HS-27A (cell line): ENCODE data around the gene GIPC2.
A peak's percentile ranks its signal among the peaks of the same experiment; 100 is the strongest.
"Not testable (repeated sequence)": the region's sequence is repeated elsewhere in the genome, so short reads cannot be mapped to it uniquely, and the experiment has no call there.

Experiments
- DNase-seq: peaks from one replicate; pipeline ENCODE4 v3.0.0-alpha.2; 2012; ENCODE audit warnings: low read depth, missing footprints

The GIPC2 gene

DNA sequence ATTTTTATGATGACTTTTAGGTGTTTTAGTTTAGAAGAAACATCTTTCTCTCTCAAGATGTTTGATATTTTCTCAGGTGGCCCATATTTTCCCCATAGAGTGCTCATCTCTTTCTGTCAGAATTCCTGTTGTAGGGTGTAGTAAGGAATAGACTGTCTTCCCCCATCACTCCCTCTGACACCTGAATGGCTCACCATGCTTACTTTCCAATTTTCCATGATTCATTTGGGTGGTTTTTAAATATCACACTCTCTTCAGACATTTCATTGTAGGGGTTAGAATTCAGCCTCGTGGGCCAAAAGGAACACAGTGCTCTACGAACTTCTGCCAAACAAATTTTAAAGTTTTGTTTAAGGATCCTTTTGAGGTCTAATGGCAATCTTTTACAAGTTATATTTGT is 24.0 kb downstream of the GIPC2 start:
- DNase-seq: no peak

DNA sequence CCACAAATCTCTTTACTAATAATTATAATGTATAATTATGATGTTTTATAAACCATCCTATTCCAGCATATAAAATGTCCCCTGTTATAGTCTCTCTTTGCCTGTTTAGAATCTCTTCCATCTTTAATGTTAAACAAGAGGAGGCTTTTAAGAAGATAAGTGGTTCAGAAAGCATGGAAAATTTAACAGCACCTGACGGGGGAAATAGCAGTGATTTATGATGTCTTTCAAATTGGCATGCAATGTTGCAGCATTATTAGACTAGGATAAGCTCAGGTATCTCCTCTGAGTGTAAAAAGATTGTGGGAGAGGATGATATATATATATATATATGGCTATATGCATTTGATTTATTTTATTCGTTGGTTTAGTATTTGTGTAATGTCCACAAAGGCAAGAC is 24.4 kb downstream of the GIPC2 start:
- no peak for DNase-seq

DNA sequence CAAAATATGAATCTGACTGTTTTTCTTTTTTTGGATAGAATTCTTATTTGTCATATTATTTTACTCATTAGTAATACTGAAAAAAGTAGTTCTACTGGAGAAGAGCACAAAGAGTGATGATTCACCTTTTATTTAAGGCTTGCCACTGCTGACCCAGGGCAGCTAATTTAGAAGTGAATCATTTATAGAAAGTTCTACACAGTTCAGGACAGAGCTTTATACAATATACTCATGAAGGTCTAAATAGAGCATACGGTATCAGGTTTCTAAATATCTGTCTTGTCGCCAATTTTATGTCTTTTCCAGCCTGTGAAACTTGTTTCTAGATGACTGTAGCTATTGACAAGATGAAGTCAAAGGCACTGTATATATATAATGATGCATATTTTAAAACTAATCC is 25.0 kb downstream of the GIPC2 start:
- DNase-seq: peak; percentile 60

DNA sequence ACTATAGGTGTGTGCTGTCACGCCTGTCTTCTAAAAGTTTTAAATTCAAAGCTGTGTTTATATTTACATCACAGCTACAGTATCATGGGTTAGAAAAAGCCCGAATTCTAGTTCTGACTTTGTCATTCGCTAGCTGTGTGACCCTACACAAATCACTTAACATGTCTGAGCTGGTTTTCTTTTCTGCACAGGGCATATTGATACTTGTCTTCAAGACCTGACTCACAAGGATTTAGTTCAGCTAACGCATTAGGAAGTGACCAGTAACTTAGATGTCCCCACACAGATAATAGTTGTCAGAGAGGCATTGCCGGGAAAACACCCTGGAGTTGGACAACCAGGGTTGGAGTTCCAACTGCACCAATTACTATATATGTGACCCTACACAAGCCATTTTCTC is 25.9 kb downstream of the GIPC2 start:
- no peak for DNase-seq

DNA sequence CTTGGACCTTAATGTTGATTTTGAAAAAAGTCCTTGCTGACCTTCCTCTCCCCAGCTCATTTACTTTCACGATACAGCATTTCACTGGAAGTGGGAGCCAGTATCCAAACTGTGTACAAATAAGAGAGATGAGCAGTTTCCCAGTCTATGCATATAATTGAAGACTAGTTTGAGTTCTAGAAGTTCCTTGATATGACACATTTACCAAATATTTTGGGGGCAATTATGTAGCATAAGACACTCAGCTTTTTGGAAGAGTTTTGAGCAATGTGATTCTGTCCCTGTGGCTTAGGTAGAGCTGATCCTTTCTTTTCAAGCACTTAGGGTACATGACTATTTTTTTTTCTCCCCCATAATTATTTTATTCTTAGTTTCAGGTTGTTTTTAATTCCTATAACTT is 26.4 kb downstream of the GIPC2 start:
- no peak for DNase-seq

DNA sequence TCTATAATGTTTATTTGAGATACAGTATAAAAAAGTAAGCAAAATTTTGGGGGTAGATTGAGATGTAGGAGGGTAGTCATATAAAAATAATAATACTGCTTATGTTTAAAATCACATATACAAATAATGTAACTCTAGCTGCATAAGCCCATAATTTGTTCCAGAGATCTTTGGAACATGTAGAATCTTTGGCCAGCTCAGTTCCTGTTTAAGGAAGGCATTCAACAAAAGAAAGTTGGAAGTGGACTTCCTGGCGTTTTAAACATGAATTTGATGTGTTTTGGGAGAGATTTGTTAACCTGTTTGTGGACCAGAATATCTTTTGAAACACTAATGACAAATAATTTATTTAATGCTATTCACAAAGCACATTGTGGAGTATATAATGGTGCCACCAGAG is 27.7 kb downstream of the GIPC2 start:
- DNase-seq: no peak

DNA sequence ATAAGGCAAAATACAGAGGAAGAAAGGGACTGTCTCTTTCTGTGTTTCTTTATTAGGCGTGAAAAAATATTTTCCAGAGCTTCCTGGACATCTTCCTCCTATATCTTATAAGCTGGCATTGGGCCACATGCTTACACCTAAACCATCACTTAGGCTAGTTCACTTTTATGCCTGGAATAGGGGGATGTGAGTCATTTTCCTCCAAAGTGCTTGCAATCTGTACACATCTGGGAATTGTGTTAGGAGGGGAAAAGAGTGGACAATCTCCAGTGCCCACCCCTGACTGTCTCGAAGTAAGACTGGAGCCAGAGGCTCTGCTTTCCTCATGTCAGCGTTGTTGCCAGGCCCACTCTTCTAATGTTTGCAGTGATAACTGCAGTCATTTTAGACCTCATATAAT is 29.9 kb downstream of the GIPC2 start:
- DNase-seq: no peak

DNA sequence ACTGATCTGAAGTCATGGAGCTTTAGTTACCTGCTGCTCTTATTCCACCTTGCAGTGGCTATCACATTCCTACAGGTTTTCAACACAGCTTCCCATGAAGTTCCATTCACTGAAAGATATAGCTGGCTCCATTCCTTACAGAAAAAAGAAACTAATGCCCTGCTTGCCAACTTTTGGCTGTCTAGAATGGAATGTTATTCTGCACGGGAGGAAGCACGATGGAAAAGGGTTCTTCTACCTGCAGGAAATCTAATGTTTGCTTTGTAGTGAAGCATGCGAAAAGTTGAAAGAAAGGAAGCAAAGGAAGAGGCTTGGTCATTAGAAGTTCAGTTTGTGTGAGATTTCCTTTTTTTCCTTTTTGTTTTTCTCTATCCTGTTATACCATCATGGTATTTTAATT is 32.6 kb downstream of the GIPC2 start:
- DNase-seq: no peak

DNA sequence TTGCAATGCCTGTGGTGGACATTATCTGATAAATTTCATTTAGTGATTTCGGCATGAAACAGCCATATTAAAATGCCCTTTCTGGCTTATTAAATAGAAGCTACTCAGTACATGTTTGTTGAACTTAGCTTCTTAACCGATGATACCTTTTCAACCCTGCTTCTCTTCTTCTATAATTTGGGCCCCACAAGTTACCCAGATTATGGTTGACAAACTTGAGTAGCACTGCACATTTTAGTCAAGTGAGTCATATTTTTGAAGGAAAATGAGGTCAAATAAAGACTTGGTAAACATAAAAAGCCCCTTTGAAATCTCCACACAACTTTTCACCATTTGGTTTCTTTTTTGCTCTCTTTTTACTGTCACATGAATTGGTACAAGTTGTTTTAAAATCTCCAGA is 33.8 kb downstream of the GIPC2 start:
- no peak for DNase-seq

DNA sequence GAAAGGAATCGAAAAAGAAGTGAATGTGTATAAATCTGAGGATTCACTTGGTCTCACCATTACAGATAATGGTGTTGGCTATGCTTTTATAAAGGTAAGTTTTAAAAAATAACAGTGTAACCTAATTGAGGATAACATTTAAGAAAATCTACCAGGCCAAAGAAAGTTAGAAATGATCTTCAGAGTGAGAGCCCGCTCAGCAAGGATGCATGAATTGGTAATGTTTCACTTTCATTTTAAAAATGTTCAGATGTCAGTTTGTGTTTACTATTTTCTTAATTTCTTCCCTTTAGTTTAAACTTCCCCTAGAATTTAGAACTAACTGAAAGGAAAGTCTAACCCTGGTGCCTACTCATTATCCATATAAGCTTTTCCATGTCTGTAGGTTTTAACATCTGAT is 35.0 kb downstream of the GIPC2 start:
- no peak for DNase-seq

DNA sequence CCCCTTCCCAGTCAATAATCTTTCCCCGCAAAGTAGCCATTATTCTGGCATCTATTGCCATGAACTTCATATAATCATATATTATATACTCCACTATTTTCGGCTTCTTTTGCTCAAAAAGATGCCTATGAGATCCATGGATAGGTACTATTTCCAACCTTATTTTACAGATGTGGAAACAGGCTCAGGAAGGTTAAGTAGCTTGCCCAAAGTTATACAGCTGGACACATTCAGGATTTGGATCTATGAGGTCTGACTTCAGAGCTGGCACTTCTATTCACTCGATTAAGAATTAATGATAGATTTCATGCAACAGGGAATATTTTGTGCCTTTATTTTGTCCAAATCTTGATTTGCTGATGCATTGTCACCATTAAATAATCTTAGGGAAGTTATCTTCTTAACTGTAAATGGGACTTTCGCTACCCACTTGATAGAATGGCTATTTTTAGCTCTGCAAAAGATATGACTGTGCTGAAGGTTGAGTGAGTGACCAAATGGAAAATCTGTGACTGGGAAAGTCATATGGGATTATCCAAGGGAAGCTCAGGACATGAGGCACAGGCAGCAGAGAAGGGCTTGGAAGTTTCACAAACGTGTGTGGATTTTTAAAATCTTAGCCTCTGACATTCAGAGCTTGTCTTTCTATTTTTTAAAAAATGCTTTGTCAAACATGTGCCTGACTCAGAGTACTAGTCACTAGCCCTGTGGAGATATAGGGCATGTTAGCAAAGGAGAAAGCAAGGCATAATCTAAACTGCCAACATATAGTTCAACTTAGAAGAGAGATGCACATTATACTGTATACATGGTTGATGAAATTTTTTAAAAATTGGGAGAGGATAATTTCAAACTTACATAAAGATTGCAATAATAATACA is 36.5 kb downstream of the GIPC2 start:
- DNase-seq: no peak

DNA sequence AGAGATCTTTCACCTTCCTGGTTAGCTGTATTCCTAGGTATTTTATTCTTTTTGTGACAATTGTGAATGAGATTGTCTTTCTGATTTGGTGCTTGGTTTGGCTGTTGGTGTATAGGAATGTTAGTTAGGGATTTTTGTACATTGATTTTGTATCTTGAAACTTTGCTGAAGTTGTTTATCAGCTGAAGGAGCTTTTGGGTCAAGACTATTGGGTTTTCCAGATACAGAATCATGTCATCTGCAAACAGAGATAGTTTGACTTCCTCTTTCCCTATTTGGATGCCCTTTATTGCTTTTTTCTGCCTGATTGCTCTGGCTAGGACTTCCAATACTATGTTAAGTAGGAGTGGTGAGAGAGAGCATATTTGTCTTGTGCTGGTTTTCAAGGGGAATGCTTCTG is 38.9 kb downstream of the GIPC2 start:
- DNase-seq: not testable (repeated sequence)

DNA sequence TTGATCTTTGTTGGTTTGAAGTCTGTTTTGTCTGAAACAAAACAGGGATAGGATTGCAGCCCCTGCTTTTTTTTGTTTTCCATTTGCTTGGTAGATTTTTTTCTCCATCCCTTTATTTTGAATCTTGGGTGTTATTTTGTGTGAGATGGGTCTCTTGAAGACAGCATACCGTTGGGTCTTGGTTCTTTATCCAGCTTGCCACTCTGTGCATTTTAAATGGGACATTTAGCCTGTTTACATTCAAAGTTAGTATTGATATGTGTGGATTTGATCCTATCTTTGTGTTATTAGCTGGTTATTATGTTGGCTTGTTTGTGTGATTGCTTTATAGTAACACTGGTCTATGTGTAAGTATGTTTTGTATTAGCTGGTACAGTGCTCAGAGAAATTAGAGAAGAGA is 40.9 kb downstream of the GIPC2 start:
- DNase-seq: no peak

DNA sequence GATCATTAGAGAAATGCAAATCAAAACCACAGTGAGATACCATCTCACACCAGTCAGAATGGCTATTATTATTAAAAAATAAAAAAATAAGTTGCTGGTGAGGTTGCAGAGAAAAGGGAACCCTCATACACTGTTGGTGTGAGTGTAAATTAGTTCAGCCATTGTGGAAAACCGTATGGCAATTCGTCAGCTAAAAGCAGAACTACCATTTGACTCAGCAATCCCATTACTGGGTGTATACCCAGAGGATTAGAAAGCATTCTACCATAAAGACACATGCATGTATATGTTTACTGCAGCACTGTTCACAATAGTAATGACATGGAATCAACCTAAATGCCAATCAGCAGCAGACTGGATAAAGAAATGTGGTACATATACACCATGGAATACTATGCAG is 42.2 kb downstream of the GIPC2 start:
- no peak for DNase-seq

DNA sequence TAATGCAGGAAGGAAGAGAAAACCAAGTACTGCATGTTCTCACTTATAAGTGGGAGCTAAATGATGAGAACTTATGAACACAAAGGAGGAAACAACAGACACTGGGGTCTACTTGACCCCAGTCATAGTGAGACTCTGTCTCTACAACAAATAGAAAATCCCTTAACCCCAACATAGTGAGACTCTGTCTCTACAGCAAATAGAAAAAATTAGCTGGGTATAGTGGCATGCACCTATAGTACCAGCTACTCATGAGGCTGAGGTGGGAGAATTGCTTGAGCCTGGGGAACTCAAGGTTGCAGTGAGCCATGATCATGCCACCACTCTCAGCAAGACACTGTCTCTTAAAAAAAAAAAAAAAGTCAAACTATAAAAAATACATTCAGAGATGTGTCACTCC is 42.7 kb downstream of the GIPC2 start:
- DNase-seq: no peak

DNA sequence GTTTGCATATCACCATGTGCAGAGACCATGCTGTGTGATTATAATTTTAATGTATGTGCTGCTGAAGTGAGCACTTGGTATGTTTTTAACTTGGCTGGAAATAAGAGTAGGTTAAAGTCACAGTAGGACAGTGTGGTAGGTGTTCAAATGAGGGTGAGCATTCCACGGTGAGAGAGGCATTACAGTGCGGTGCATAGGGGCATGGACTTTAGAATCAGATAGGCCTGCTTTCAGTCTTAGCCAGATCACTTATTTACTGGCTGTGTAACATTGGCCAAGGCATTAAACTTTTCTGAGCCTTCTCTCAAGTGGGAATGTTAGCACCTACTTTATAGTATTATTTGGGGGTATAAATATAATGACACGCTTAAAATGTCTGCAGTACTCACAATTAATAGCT is 43.2 kb downstream of the GIPC2 start:
- no peak for DNase-seq

DNA sequence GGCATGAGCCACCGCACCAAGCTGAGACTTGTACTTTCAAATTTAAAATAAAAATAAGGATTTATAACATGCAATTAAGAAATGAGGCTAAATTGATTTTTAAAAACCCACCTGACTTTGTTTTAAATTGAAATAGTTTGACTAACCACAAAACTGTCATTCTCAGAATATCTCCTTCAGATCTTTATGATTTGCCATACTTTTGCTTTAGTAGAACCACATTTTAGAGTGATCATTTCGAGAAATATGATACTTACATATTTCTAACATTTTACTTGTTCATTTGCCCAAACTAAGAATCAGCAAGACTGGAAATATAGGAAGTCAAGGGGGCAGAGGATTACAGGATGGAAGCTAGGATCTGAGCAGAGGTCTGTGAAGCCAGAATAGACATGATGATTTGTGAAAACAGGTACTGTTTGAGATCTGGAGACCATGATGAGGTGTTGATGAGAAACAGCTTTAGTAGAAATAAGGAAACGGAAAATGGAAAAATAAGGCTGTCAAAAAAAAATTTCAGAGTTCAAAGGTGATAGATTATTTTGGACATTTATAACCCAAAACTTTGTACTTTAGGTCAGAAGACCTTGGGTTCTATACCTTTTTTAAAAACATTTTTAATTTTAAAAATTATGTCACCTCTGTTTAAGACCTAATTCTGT is 44.8 kb downstream of the GIPC2 start:
- DNase-seq: no peak

DNA sequence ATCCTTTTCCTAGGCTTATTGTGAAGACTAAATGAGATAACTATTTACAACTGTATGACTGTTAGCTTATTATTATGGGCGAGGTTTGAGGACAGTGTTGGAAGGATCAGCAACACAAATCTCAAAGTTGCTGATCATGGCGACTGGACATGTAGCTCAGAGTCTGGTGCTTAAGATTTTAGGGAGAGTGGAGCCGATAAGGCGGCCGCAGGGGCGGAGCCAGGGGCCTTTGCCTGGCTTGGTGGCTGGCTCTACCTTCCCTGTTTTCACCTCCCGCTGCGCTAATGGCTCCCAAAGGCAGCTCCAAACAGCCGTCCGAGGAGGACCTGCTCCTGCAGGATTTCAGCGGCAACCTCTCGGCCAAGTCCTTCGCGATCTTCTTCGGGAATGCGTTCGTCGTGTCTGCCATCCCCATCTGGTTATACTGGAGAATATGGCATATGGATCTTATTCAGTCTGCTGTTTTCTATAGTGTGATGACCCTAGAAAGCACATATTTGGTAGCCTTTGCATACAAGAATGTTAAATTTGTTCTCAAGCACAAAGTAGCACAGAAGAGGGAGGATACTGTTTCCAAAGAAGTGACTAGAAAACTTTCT is 45.5 kb downstream of the GIPC2 start:
- DNase-seq: no peak

DNA sequence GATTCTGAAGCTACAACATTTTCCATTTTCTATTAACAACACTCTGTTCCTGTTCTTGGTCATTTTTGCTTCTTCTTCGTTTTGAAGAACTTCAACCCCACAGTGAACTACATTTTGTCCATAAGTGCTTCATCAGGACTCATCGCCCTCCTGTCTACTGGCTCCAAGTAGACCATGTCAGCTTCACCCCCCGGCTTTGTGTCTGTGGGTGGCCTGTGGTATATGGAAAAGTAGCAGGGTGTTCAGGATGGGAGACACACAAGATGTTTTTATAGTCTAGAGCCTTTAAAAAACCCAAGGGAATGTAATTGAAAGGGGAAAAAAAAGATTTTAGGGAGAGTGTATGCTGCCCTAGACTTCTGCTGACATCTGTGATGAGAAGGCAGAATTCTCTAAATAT is 46.1 kb downstream of the GIPC2 start:
- no peak for DNase-seq

DNA sequence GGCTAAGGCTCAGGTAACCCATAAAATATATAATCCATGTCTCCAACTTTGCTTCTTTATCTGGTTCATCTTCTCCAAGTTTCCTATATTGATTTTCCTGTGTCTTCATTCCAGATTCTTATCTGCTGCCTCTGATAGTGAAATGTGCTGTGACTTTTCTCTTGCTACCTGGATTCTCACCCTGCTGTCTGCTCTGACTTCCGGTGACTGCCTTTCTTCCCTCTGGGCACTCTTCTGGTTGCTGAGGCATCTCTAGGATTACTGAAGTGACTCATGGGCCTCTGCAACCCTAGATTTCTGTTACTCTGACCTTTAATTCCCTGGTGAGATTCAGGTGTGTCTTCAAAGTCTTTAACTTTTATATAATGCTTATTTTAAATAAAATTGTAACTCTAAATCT is 46.9 kb downstream of the GIPC2 start:
- DNase-seq: no peak

DNA sequence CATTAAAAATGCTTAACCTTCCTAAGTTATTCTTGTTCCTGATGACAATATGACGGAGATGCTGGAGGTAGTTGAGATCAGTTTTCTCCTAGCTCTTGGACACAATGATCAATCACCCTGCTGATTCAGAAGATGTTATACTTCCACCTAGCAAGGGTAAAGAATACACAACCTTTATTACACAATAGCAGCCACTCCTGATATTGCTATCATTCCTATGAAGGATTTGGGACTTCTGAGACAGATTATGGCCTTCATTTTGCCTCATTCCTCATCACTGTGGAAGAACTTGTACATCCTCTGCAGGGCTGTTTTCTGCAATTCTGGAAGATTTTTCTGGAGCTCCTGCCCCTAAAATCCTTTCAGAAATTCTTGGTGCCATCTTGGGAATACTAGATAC is 47.8 kb downstream of the GIPC2 start:
- DNase-seq: no peak

DNA sequence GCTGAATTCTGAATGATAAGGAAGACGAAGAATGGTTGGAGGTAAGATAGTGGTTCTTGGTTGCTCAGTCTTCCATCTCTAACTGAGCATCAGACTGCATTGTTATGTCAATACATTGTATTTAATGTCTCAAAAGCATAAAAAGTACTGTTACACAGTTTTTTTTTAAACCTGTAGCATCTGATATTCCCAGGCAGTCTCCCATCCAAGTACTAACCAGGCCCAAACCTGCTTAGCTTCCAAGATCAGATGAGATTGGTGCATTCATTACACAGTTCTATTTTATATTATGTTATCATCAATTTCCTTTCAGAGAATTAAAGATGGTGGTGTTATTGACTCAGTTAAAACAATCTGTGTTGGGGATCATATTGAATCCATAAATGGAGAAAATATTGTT is 48.9 kb downstream of the GIPC2 start:
- DNase-seq: no peak

DNA sequence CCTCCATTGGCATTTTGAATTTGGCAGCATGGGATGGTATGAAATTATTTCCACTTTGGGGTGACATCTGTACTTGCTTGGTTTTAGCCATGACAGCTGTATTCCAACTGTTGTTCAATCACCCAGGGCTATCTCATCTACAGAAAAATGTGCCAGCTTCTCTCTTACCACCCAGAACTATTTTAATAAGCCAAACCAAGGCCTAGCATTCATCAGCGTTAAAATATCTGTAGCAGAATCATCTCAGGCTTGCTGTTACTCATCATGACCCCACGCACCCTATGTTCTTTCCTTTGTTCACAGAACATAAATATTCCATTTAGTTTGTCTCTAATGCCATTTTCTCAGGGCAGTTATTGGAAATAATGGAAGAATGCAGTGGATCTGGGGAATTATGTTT is 49.8 kb downstream of the GIPC2 start:
- peak; percentile 90 for DNase-seq
